HepG2 (cell line): ENCODE measurements around the gene ZCCHC8. TPM values are rescaled to one million over a fixed set of nuclear protein-coding genes. Genes with fewer than 3 reads are reported as not detected.

Experiments used
- ATAC-seq: fragments of 200-7000 bp; cut with Tn5 transposase; 3 replicates; pipeline ENCODE4 v1.9.1; 2020; ENCODE audit warnings: mild to moderate bottlenecking, moderate library complexity
- BruUV-seq: library from RNA; stranded (reverse); fragments of 400-500 nt; replicated peaks from 2 replicates; lab custom pipeline; 2021; lab: Mats Ljungman, UMichigan
- CTCF ChIA-PET: fragments of 300-600 bp; formaldehyde crosslinking; extraction: SDS; loops from one replicate; lab custom pipeline; 2021; ENCODE audit warnings: low total read pairs, inconsistent platforms, low intra/inter-chr PET ratio; lab: Yijun Ruan, JAX
- POLR2A ChIA-PET: fragments of 350-600 bp; sonication (Branson Sonifier 250); formaldehyde crosslinking; loops from one replicate; lab custom pipeline; 2020; ENCODE audit warnings: antibody characterized with exemption, inconsistent platforms; lab: Yijun Ruan, JAX
- DNase-seq: peaks from one replicate; pipeline ENCODE4 v3.0.0-alpha.2; 2015; ENCODE audit warnings: low spot score
- FAIRE-seq: peaks from 3 replicates; lab custom pipeline; 2011; peaks lifted over from hg19 to GRCh38; lab: Jason Lieb, UNC
- H2AFZ ChIP-seq: one replicate; pipeline ENCODE4 v1.6.1; 2011; ENCODE audit warnings: low read length, inconsistent platforms
- H3K27ac ChIP-seq: fragments of 300-600 bp; 3 replicates; pipeline ENCODE4 v1.8.0; 2011; ENCODE audit warnings: mixed run types, mild to moderate bottlenecking, mixed read lengths, low read length, inconsistent platforms; ENCODE audit not compliant: insufficient read depth; ENCODE audit errors: extremely low read length
- H3K27me3 ChIP-seq, 2 experiments: fragments of 200-600 bp in 1 of 2; 2 replicates in 1 of 2; 3 replicates in 1 of 2; pipeline versions ENCODE4 v1.6.0 to v1.8.0; 2011; ENCODE audit warnings: low read length in 2 of 2, mild to moderate bottlenecking in 2 of 2, moderate library complexity in 2 of 2, inconsistent platforms in 1 of 2; ENCODE audit not compliant: insufficient read depth in 2 of 2, control insufficient read depth in 1 of 2
- H3K36me3 ChIP-seq, 2 experiments: fragments of 200-600 bp in 1 of 2; replicated peaks in 1 of 2; 2 replicates in 1 of 2; 3 replicates in 1 of 2; pipeline versions ENCODE4 v1.5.1 to v1.8.0; 2011; ENCODE audit warnings: low read length in 2 of 2, inconsistent platforms in 1 of 2; ENCODE audit not compliant: insufficient read depth in 2 of 2, control insufficient read depth in 1 of 2
- H3K4me1 ChIP-seq: 2 replicates; pipeline ENCODE4 v1.5.1; 2012; ENCODE audit warnings: low read length, inconsistent platforms; ENCODE audit not compliant: insufficient read depth
- H3K4me2 ChIP-seq: 2 replicates; pipeline ENCODE4 v1.6.0; 2011; ENCODE audit warnings: low read depth, low read length, inconsistent platforms
- H3K4me3 ChIP-seq, 3 experiments: fragments of 200-600 bp in 1 of 3; sonication (generic), shearing (Covaris generic) in 1 of 3; replicated peaks in 1 of 3; 2 replicates each; pipeline ENCODE4 v1.5.1; 2011 to 2016; ENCODE audit warnings: low read length in 3 of 3, inconsistent platforms in 2 of 3, low read depth in 2 of 3, mild to moderate bottlenecking in 2 of 3, control low read depth in 1 of 3, mixed read lengths in 1 of 3; ENCODE audit not compliant: insufficient read depth in 1 of 3
- H3K79me2 ChIP-seq: one replicate; pipeline ENCODE4 v1.6.1; 2011; ENCODE audit warnings: low read length, inconsistent platforms; ENCODE audit not compliant: insufficient read depth
- H3K9ac ChIP-seq: 2 replicates; pipeline ENCODE4 v1.6.0; 2011; ENCODE audit warnings: mild to moderate bottlenecking, low read depth, low read length, inconsistent platforms; ENCODE audit not compliant: insufficient read depth
- H3K9me3 ChIP-seq: 2 replicates; pipeline ENCODE4 v1.5.1; 2012; ENCODE audit warnings: mild to moderate bottlenecking, low read length
- H4K20me1 ChIP-seq: 2 replicates; pipeline ENCODE4 v1.6.0; 2011; ENCODE audit warnings: inconsistent platforms, mild to moderate bottlenecking, low read length, moderate library complexity; ENCODE audit not compliant: insufficient read depth
- ARID4A ChIP-seq: sonication (generic); formaldehyde crosslinking; IDR thresholded peaks from 2 replicates; pipeline ENCODE4 v1.5.0; 2020; ENCODE audit warnings: mild to moderate bottlenecking, missing genetic modification reagents, borderline replicate concordance
- ATRX ChIP-seq: sonication (generic); formaldehyde crosslinking; IDR thresholded peaks from 2 replicates; pipeline ENCODE4 v1.4.0; 2020; ENCODE audit warnings: missing genetic modification reagents, borderline replicate concordance
- RARG ChIP-seq: sonication (generic); formaldehyde crosslinking; IDR thresholded peaks from 2 replicates; pipeline ENCODE4 v1.4.0; 2020; ENCODE audit warnings: low read depth, mild to moderate bottlenecking, missing genetic modification reagents
- ZBTB37 ChIP-seq: sonication (generic); formaldehyde crosslinking; IDR thresholded peaks from 2 replicates; pipeline ENCODE4 v1.4.0; 2020; ENCODE audit warnings: mild to moderate bottlenecking, missing genetic modification reagents
- WGBS: methylation state at CpG from one replicate; pipeline ENCODE4 v1.1.6; 2017; ENCODE audit warnings: low lambda C conversion rate; 5-methylcytosine and 5-hydroxymethylcytosine counted together
- in situ Hi-C: cut with HindIII; loops from 2 replicates; pipeline ENCODE4 v1.10.0; 2017; ENCODE audit warnings: low pct_unique_long_range_greater_than_20kb; ENCODE audit not compliant: extremely low pct_ligation_motif_present
- intact Hi-C: fragments of 100-400 bp; cut with micrococcal nuclease; formaldehyde crosslinking; loops from one replicate; pipeline ENCODE4 v1.10.0; 2022; ENCODE audit not compliant: unreplicated experiment
- polyA plus RNA-seq, 8 experiments: library from polyadenylated mRNA; depleted of rRNA in 3 of 8; stranded (reverse) in 7 of 8; unstranded in 1 of 8; fragments of >200 nt; fragmentation: Illumina TruSeq in 4 of 8; extraction: Trizol in 4 of 8; gene quantifications; 2 replicates each; pipeline versions ENCODE4 v1.2.1 to v1.2.3, GENCODE V29; 2011 to 2016; ENCODE audit warnings: low read depth in 4 of 8, missing spikeins in 1 of 8, mixed read lengths in 1 of 8; ENCODE audit not compliant: insufficient read depth in 1 of 8
- total RNA-seq, 5 experiments: library from RNA; depleted of rRNA; stranded (reverse); fragments of >200 nt; fragmentation: Illumina TruSeq; extraction: Trizol; gene quantifications; 2 replicates each; pipeline ENCODE4 v1.2.3, GENCODE V29; 2016; ENCODE audit warnings: low read depth in 1 of 5

ZCCHC8 gene
- total and polyA plus RNA-seq, 2 of the 13 experiments (the other 11 are each of a cell fraction or from before 2014, with no cell fraction given): 18.6 to 20.9 TPM

DNA sequence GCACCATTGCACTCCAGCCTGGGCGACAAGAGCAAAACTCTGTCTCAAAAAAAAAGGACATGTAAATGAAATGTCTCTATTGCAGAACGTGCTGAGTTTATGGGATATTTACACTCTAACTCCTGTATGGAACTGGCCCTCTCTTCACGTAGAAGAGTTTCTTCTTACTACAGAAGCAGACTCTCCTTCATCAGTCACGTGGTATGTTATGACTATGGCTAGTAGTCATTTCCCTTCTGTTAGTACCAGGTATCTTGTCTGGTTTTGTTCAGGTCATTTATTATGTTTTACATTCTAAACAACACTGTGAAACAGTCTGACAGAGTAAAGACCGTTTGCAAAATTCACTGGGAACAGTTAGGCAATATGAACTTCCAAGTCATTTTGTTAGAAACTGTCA lies 46.6 kb upstream of the ZCCHC8 start:
- ChIA-PET CTCF (no interaction called here), POLR2A (no interaction called here)
- no peaks in the 10 kb centered on the region for H3K4me1 ChIP-seq
- H3K4me3 ChIP-seq: no peak overlapping the region
- no peak for DNase-seq
- intact Hi-C loops (no loop called here), in situ Hi-C loops (no loop called here)
- no peaks in the 10 kb centered on the region for H4K20me1 ChIP-seq
- no peak overlapping the region for H3K9ac ChIP-seq
- peaks cover 10 to 49% of the 10 kb centered on the region in 2 experiments for H3K36me3 ChIP-seq
- ATAC-seq: no peak
- H2AFZ ChIP-seq: no peak overlapping the region
- H3K27me3 ChIP-seq: no peaks in the 10 kb centered on the region
- no peaks in the 10 kb centered on the region for H3K9me3 ChIP-seq
- no peak overlapping the region for H3K4me2 ChIP-seq
- H3K79me2 ChIP-seq: no peaks in the 10 kb centered on the region
- BruUV-seq: no TSS peak
- no peak for FAIRE-seq
- TF ChIP-seq ARID4A (CRISPR knock-in tag) (no peak), ATRX (CRISPR knock-in tag) (no peak), RARG (CRISPR knock-in tag) (no peak), ZBTB37 (CRISPR knock-in tag) (no peak)
- 93% methylated on average over 5 of the region's 5 CpGs for WGBS
- no peak overlapping the region for H3K27ac ChIP-seq
